Brain microvascular endothelial cell (primary cell): ENCODE data around the gene LRP3.

Experiments used
- DNase-seq: peaks from one replicate; pipeline ENCODE4 v3.0.0-alpha.2; 2020
- H3K27ac ChIP-seq: fragments of 250-450 bp; sonication (Bioruptor Pico); 2 replicates; pipeline ENCODE4 v1.5.1; 2020; ENCODE audit warnings: mild to moderate bottlenecking, moderate library complexity
- H3K27me3 ChIP-seq: fragments of 250-450 bp; sonication (Bioruptor Pico); replicated peaks from 2 replicates; pipeline ENCODE4 v1.5.1; 2020; ENCODE audit warnings: mild to moderate bottlenecking
- H3K36me3 ChIP-seq: fragments of 250-450 bp; sonication (Bioruptor Pico); replicated peaks from 2 replicates; pipeline ENCODE4 v1.5.1; 2020; ENCODE audit warnings: mild to moderate bottlenecking
- H3K4me3 ChIP-seq: 2 replicates; pipeline ENCODE4 v1.5.1; 2011; ENCODE audit warnings: low read depth, mild to moderate bottlenecking, control low read depth, low read length, moderate library complexity
- CTCF ChIP-seq: IDR thresholded peaks from 2 replicates; pipeline ENCODE4 v1.5.1; 2011; ENCODE audit warnings: low read depth, mild to moderate bottlenecking, moderate library complexity, low read length, control low read depth, inconsistent platforms; ENCODE audit errors: missing control alignments
- in situ Hi-C: cut with HindIII; loops from 2 replicates; pipeline ENCODE4 v1.10.0; 2017; ENCODE audit warnings: low sequenced_read_pairs, low pct_ligation_motif_present

LRP3 gene

DNA sequence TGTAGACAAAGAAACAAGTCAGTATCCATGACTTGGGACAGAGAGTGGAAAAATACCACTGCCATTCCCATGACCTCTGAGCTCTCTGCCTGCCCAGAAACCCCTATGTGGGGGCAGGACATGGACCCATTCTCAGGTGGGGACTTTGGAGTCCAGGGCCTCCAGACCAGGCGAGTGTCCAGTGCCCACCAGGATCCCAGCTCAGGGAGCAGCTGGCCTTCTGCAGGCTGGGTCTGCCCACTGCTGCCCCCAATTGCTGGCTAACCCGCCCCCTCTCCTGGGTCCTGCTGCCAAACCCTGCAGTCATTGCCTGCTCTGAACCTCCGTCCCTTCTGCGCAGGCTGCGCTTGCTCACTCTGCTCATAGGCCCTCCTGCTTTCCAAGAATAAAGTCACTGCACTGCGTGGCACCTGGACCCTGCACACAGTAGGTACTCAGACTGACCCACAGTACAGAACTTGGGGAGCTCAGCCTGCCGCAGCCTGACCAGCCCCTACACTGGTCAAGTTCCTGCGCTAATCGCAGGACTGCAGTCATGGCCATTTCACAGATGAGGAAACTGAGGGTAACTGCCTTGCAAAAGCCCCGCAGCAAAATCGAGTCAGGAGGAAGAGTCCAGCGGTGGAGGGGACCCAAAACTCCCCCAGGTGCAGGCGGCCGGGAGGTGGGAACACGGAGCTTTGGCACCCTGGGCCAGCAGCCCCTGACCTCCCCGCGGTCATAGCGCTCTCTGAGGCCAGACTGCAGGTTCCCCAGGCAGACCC, 30.7 kb downstream of the LRP3 start:
- no peaks in the 10 kb centered on the region for H3K36me3 ChIP-seq
- in situ Hi-C loops: no loop called here
- TF ChIP-seq CTCF: no peak
- DNase-seq: no peak
- no peak overlapping the region for H3K4me3 ChIP-seq
- H3K27me3 ChIP-seq: peaks cover 46% of the 10 kb centered on the region
- H3K27ac ChIP-seq: no peak overlapping the region

- Histone ChIP-seq H3K27ac (no peak within 1 kb of the TSS), H3K36me3 (no peaks in the 10 kb centered on the region), H3K4me3 (no peak within 1 kb of the TSS), H3K27me3 (peaks cover 46% of the 10 kb centered on the region)
- in situ Hi-C loops: no loop called here
- no peak for DNase-seq
- no peak for TF ChIP-seq CTCF
These were observed 31.4 kb downstream of the LRP3 start, which contains the start of gene SLC7A10 for GRCh38 chr19:33225458-33225926. Gene SLC7A10 (minus strand): TSS chr19:33225850. CDS start chr19:33225703, 147 bp downstream.

DNA sequence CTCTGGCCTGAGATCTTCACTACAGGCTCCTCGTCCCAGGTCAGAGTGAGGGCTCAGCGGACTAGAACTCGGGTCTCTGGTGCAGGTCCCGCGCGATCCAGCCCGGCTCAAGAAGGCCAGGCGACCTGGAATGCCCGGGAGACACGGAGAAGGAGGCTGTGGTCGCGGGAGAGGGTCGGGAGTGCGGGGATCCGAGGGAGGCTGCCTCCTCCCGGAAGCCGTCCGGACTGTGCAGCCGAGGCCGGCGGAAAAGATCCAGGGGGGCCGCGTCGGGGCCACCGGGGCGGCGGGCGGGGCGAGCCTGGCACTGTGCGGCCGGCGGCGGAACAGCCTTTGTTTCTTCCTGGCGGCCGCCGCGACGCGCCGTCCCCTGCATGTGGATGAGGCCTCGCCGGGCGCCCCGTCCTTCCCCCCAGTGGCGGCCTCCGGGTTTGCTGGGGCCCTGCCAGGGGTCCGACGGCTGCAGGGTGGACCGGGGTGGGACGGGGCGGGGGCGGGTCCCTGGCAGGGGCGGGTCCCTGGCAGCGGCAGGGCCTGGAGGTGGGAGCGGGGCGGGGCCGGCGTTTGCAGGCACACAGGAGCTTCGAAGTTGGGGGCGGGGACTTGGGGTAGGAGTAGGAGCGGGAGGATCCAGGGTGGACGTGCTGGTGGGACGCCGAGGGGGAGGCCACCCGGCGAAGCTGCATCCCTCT, 32.6 kb downstream of the LRP3 start:
- no peak overlapping the region for H3K27ac ChIP-seq
- no peak for TF ChIP-seq CTCF
- in situ Hi-C loops: no loop called here
- no peak for DNase-seq
- H3K27me3 ChIP-seq: peaks cover 46% of the 10 kb centered on the region
- no peaks in the 10 kb centered on the region for H3K36me3 ChIP-seq
- H3K4me3 ChIP-seq: no peak overlapping the region

GRCh38 chr19:33227242-33227650, 33.1 kb downstream of the LRP3 start:
- peaks cover 46% of the 10 kb centered on the region for H3K27me3 ChIP-seq
- no peak overlapping the region for H3K27ac ChIP-seq
- in situ Hi-C loops: no loop called here
- no peak for TF ChIP-seq CTCF
- no peak overlapping the region for H3K4me3 ChIP-seq
- peak; percentile 16 for DNase-seq
- no peaks in the 10 kb centered on the region for H3K36me3 ChIP-seq

- DNase-seq: no peak
- in situ Hi-C loops: no loop called here
- Histone ChIP-seq H3K27ac (no peak overlapping the region), H3K36me3 (no peaks in the 10 kb centered on the region), H3K4me3 (no peak overlapping the region), H3K27me3 (peaks cover 41% of the 10 kb centered on the region)
- TF ChIP-seq CTCF: no peak
These were observed 33.9 kb downstream of the LRP3 start for GRCh38 chr19:33227870-33228599.
